IPS DF 19.7 (cell line): Measurements from ENCODE around the gene TRAF5.
"Not testable (repeated sequence)": the region's sequence is repeated elsewhere in the genome, so short reads cannot be mapped to it uniquely, and the experiment has no call there.

ENCODE experiments used
- DNase-seq: peaks from one replicate; pipeline ENCODE4 v3.0.0-alpha.2; 2013; ENCODE audit warnings: low read depth, low spot score

Gene TRAF5

DNA sequence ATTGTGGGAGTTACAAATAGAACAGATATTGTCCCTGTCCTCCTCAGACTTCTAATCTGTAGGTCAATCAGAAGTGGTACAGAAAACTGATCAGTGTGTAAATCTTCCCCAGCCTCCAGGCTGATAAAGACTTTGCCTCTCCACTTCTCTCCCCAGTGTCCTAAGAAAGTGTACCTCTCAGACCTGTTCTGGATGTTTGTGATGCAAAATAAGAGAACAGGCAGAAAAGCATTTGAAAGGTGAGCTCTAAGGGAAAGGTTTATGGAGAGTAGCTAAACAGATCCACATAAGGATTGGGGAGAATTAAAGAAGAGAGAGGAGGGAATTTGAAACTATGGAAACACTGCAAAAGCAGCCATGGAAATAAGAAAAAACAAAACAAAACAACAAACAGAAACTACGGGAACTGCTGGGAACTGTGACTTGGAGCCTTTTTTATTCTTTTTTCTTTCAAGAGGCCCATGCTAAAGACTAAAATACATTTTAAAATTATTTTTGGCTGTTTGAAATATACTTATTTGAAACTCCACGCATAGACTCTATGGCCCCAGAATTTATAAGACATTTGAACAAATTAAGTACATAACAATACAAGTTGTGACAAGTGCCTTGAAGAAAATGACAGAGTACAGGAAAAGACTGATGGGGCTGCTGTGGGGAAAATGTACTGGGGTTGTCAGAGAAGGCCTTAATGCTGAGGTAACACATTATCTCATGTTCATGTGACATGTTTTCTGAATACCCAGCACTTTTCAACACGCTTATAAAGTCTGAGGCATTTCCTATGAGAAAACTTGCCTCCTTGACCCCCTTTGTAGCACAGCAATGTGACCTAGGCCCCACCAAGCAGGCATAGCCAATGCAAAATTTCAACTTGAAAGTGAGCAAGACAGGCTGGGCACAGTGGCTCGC lies 51.2 kb downstream of the TRAF5 start:
- no peak for DNase-seq

- no peak for DNase-seq
Observed at GRCh38 chr1:211378844-211379243, 52.2 kb downstream of the TRAF5 start.

- no peak for DNase-seq
Observed at GRCh38 chr1:211379446-211379845, 52.8 kb downstream of the TRAF5 start.

- no peak for DNase-seq
Observed at GRCh38 chr1:211381481-211382181, 55.0 kb downstream of the TRAF5 start.

- DNase-seq: no peak
Observed at GRCh38 chr1:211382182-211382713, 55.6 kb downstream of the TRAF5 start.

GRCh38 chr1:211382714-211383480 lies 56.3 kb downstream of the TRAF5 start:
- peak; percentile 82 for DNase-seq

GRCh38 chr1:211384524-211384923 lies 57.9 kb downstream of the TRAF5 start:
- DNase-seq: no peak

GRCh38 chr1:211386921-211387320 lies 60.3 kb downstream of the TRAF5 start:
- DNase-seq: no peak

GRCh38 chr1:211390829-211391228 lies 64.2 kb downstream of the TRAF5 start:
- DNase-seq: not testable (repeated sequence)

GRCh38 chr1:211393203-211393602 lies 66.6 kb downstream of the TRAF5 start:
- no peak for DNase-seq

DNA sequence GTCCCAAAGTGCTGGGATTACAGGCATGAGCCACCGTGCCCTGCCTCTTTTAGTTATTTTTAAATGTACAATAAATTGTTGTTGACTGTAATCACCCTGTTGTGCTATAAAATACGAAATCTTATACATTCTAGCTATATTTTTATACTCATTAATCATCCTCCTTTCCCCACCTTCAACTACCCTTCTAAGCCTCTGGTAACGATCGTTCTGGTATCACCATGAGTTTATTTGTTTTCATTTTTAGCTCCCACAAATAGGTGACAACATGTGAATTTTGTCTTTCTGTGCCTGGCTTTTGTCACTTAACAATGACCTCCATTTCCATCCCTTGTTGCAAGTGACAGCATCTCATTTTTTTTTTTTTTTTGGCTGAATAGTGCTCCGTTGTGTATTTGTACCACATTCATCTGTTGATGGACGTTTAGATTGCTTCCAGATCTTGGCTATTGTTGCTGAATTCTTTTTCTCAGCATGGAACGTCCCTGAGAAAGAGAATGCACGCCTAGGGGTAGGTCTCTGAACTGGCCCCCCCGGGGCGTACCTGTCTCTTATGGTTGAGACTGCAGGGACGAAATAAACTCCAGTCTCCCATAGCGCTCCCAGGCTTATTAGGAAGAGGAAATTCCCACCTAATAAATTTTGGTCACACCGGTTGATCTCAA lies 71.8 kb downstream of the TRAF5 start:
- not testable (repeated sequence) for DNase-seq

DNA sequence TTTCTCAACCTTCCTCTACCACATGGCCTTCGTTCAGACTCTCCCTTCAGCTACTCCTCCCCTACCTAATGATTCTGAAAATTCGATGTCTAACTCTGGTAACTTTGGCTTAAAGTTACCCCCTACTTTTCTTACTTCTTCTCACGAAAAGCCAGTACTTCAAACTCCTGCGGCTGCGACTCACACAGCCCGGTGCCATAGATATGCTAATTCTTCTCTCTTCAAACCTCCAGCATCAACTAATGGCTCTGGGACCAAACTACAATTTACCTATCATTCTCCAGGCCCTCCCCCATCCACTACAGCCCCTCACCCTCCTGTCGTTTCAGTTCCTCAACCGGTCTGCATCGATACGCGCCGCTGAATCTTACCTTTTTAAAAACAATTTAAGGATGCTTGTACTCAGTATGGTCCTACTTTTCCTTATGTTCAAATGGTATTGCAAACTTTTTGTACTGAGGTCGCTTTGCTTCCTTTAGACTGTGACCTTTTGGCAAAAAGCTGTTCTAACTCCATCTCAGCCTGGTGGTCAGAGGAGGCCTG lies 73.3 kb downstream of the TRAF5 start:
- peak; percentile 61 for DNase-seq

DNA sequence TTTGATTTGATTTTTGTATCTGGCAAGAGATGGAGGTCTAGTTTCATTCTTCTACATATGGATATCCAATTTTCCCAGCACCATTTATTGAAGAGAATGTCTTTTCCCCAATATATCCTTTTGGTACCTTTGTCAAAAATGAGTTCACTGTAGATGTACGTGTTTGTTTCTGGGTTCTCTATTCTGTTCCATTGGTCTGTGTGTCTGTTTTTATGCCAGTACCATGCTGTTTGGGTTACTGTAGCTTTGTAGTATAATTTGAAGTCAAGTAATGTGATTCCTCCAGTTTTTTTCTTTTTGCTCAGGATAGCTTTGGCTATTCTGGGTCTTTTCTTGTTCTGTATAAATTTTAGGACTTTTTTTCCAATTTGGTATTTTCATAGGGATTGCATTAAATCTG lies 75.1 kb downstream of the TRAF5 start:
- not testable (repeated sequence) for DNase-seq

DNA sequence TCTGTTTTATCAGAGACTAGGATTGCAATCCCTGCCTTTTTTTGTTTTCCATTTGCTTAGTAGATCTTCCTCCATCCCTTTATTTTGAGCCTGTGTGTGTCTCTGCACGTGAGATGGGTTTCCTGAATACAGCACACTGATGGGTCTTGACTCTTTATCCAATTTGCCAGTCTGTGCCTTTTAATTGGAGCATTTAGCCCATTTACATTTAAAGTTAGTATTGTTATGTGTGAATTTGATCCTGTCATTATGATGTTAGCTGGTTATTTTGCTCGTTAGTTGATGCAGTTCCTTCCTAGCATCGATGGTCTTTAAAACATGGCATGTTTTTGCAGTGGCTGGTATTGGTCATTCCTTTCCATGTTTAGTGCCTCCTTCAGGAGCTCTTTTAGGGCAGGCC lies 79.5 kb downstream of the TRAF5 start:
- not testable (repeated sequence) for DNase-seq

- not testable (repeated sequence) for DNase-seq
Observed at GRCh38 chr1:211407749-211408148, 81.1 kb downstream of the TRAF5 start.

DNA sequence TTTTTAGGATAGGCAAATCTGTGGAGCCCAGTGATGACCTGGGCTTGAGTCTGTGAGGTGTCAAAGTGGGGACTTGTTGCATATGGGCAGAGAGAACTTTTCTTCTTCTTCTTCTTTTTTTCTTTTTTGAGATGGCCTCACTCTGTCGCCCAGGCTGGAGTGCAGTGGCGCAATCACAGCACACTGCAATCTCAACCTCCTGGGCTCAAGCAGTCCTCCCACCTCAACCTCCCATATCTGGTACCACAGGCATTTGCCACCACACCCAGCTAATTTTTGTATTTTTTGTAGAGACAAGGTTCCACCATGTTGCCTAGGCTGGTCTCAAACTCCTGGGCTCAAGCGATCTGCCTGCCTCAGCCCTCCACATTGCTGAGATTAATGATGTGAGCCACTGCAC lies 85.0 kb downstream of the TRAF5 start:
- DNase-seq: no peak

GRCh38 chr1:211415700-211416099 lies 89.1 kb downstream of the TRAF5 start:
- DNase-seq: no peak

- DNase-seq: not testable (repeated sequence)
Observed at GRCh38 chr1:211416246-211416627, 89.6 kb downstream of the TRAF5 start.

DNA sequence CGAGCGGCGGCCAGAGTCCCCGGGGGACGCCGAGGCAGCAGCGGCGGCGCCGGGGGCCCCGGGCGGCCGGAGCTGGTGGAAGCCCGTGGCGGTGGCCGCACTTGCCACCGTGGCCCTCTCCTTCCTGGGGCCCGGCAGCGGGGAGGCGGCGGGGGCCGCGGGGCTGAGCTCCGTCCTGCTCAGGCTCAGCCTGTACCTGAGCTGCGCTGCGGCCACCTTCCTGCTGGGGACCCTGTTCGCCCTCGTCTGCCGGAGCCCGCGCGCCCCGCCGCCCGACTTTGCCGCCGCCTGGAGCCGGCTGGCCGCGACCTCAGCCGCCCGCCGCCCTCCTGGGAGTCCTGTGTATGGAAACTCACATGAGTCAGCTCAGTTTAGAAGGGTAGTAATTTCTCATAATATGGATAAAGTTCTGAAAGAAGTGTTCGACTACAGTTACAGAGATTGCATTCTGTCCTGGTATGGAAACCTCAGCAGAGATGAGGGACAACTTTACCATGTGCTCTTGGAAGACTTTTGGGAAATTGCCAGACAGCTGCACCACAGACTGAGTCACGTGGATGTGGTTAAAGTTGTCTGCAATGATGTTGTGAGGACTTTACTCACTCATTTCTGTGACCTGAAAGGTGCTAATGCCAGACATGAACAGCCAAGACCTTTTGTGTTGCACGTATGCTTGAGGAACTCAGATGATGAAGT lies 90.1 kb downstream of the TRAF5 start:
- not testable (repeated sequence) for DNase-seq

DNA sequence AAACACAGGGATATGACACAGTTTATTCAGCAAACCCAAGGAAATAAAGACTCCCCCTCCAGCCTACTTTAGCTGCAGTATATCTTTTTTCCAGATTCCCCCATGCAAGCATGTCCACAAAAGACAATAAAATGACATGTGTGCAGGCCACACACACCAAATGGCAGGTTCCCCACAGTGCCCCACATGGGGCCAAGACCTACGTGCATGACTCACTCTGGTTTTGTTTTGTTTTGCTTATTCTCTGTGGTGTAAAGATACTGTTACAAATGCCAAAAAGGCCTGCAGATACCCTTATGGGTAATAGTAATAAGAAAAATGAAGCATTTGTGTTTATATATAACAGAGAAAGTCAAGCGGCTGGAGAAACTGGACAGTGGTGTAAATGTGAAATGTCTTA lies 93.8 kb downstream of the TRAF5 start:
- no peak for DNase-seq
